Thymus (tissue), 11 donors: Measurements from ENCODE around the gene EFCAB5. TPM values are rescaled to one million over a fixed set of nuclear protein-coding genes. Genes with fewer than 3 reads are reported as not detected.
"Not testable (repeated sequence)": the region's sequence is repeated elsewhere in the genome, so short reads cannot be mapped to it uniquely, and the experiment has no call there.

Source experiments
- DNase-seq, 9 donors: peaks; one replicate each; pipeline ENCODE4 v3.0.0-alpha.2; 2013; ENCODE audit warnings: low spot score in 9 of 9, low read depth in 6 of 9, missing footprints in 1 of 9
- H3K27ac ChIP-seq, 2 donors: one replicate each; pipeline ENCODE4 v1.5.1; 2013; ENCODE audit warnings: control low read depth in 1 of 2, low read depth in 1 of 2, low read length in 1 of 2, mild to moderate bottlenecking in 1 of 2, moderate library complexity in 1 of 2
- H3K27me3 ChIP-seq, 2 donors: one replicate each; pipeline ENCODE4 v1.5.1; 2013; ENCODE audit warnings: low read length in 1 of 2; ENCODE audit not compliant: control insufficient read depth in 2 of 2, insufficient read depth in 1 of 2
- H3K36me3 ChIP-seq, 2 donors: one replicate each; pipeline ENCODE4 v1.5.1; 2013; ENCODE audit warnings: low read length in 1 of 2, mild to moderate bottlenecking in 1 of 2, moderate library complexity in 1 of 2; ENCODE audit not compliant: control insufficient read depth in 2 of 2, insufficient read depth in 2 of 2
- H3K4me1 ChIP-seq, 2 donors: one replicate each; pipeline ENCODE4 v1.5.1; 2013; ENCODE audit warnings: low read length in 2 of 2; ENCODE audit not compliant: control insufficient read depth in 2 of 2, insufficient read depth in 2 of 2
- H3K4me3 ChIP-seq, 2 donors: one replicate each; pipeline ENCODE4 v1.5.1; 2013; ENCODE audit warnings: low read length in 2 of 2, control low read depth in 1 of 2, mild to moderate bottlenecking in 1 of 2
- H3K9me3 ChIP-seq, 2 donors: one replicate each; pipeline ENCODE4 v1.5.1; 2013; ENCODE audit warnings: low read length in 1 of 2, mild to moderate bottlenecking in 1 of 2; ENCODE audit not compliant: control insufficient read depth in 2 of 2, insufficient read depth in 1 of 2
- WGBS: extraction: QIAGEN DNeasy Blood & Tissue Kit; methylation state at CpG from one replicate; pipeline ENCODE4 v1.1.7; 2013; 5-methylcytosine and 5-hydroxymethylcytosine counted together
- polyA plus RNA-seq: library from polyadenylated mRNA; stranded (reverse); fragments of 200-250 nt; gene quantifications from one replicate; pipeline ENCODE4 v1.2.3, GENCODE V29; 2013
- total RNA-seq: library from RNA; stranded (reverse); fragments of 120-200 nt; gene quantifications from one replicate; pipeline ENCODE4 v1.2.4, GENCODE V29; 2013
- donor health status: healthy.

The EFCAB5 gene
- total and polyA plus RNA-seq, 2 donors: 0.57 to 1.5 TPM

- no peak overlapping the region for H3K4me3 ChIP-seq
- no peaks in the 10 kb centered on the region for H3K9me3 ChIP-seq
- no peak for DNase-seq
- no peaks in the 10 kb centered on the region for H3K4me1 ChIP-seq
- H3K27ac ChIP-seq: no peak overlapping the region
- H3K27me3 ChIP-seq: no peaks in the 10 kb centered on the region
- 95% methylated on average over 4 of the region's 4 CpGs for WGBS
- H3K36me3 ChIP-seq: no peaks in the 10 kb centered on the region
These were observed 86.2 kb downstream of the EFCAB5 start for GRCh38 chr17:30027676-30028075.

DNA sequence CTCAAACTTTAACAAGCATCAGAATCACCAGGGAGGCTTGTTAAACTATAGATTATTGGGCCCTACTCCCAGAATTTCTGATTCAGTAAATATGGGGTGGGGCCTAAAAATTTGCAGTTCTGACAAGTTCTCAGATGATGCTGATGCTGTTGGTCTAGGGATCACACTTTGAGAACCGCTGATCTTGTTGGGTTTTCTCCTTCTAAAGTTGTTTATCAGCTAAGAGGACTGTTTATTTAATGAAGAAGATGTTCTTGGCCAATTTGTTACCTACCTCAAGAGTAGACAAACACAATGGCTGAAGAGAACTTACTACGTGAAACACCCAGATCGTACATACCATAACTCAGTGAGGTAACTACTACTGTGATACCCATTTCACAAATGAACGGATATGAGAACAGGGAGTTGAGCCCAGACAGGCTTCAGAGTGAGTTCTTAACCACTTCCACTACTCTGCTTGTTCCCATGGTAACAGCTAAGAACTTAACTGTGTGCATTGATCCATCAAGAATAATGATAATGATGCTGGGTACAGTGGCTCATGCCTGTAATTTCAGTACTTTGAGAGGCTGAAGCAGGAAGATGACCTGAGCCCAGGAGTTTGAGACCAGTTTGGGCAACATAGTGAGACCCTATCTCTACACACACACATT, 89.9 kb downstream of the EFCAB5 start:
- no peak overlapping the region for H3K27ac ChIP-seq
- WGBS: 95% methylated on average over 4 of the region's 4 CpGs
- no peaks in the 10 kb centered on the region for H3K36me3 ChIP-seq
- no peaks in the 10 kb centered on the region for H3K9me3 ChIP-seq
- no peaks in the 10 kb centered on the region for H3K27me3 ChIP-seq
- no peak overlapping the region for H3K4me3 ChIP-seq
- no peaks in the 10 kb centered on the region for H3K4me1 ChIP-seq
- DNase-seq: no peak

GRCh38 chr17:30035369-30035768, 93.9 kb downstream of the EFCAB5 start:
- DNase-seq: no peak
- no peak overlapping the region for H3K27ac ChIP-seq
- no peaks in the 10 kb centered on the region for H3K36me3 ChIP-seq
- H3K4me1 ChIP-seq: no peaks in the 10 kb centered on the region
- no peaks in the 10 kb centered on the region for H3K9me3 ChIP-seq
- WGBS: 92% methylated on average over 2 of the region's 2 CpGs
- H3K4me3 ChIP-seq: no peak overlapping the region
- H3K27me3 ChIP-seq: no peaks in the 10 kb centered on the region

DNA sequence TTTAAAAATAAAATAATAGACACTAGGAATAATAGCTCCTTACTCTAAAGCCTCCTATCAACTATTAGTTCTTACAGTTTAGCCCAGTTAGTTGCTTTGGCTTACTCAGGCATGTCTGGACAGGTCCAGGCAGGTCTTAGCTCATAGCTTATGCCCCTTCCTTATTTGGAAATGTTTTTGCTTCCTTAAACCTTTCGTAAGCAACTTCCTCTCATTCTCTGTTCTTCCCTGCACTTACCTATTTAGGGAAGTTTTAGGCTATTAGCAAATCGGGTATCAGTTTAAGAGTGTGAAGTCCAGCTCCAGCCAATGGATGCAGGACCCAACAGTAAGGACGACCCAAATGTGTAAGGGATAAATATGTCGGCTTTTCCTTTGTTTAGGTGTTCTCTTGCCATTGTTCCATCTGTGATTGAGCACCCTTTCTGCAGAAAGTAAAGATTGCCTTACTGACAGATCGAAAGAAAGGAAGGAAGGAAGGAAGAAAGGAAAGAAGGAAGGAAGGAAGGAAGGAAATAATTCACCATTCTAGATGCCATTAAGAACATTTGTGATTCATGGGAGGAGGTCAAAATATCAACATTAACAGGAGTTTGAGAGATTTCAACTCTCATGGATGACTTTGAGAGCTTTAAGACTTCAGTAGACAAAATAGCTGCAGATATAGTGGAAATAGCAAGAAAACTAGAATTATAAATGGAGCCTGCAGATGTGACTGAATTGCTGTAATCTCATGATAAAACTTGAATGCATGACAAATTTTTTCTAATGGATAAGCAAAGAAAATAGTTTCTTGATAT, 99.5 kb downstream of the EFCAB5 start:
- not testable (repeated sequence) for H3K9me3 ChIP-seq, DNase-seq, H3K27me3 ChIP-seq, H3K27ac ChIP-seq, H3K4me3 ChIP-seq, H3K4me1 ChIP-seq, H3K36me3 ChIP-seq
- WGBS: 77% methylated on average over 5 of the region's 5 CpGs

GRCh38 chr17:30041551-30041950, 100.1 kb downstream of the EFCAB5 start:
- no peak overlapping the region for H3K27ac ChIP-seq
- no peaks in the 10 kb centered on the region for H3K36me3 ChIP-seq
- no peaks in the 10 kb centered on the region for H3K4me1 ChIP-seq
- no peaks in the 10 kb centered on the region for H3K27me3 ChIP-seq
- no peaks in the 10 kb centered on the region for H3K9me3 ChIP-seq
- no peak for DNase-seq
- no peak overlapping the region for H3K4me3 ChIP-seq

DNA sequence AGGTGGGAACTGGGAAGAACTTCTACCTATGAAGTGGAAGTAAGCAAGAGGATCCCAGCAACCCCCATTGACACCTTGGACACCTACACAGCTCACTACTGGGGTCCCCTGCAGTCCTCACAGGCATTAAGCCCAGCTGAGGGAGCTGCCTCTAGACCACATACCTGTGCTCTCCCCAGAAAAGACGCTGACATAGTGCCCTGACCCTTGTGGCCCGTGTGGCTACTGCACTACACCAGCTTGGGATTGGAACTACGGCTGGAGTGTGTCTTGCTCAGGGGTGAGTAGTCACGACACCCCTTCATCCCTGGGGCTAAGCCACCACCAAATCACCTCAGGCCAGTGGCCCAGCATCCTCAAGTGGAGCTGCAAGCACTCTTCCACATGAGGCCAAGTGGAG, 120.9 kb downstream of the EFCAB5 start:
- H3K36me3 ChIP-seq: no peaks in the 10 kb centered on the region
- 78% methylated on average over 4 of the region's 4 CpGs for WGBS
- H3K9me3 ChIP-seq: peaks cover 1 to 11% of the 10 kb centered on the region in 2 donors
- H3K27me3 ChIP-seq: no peaks in the 10 kb centered on the region
- no peak overlapping the region for H3K4me3 ChIP-seq
- H3K27ac ChIP-seq: no peak overlapping the region
- no peaks in the 10 kb centered on the region for H3K4me1 ChIP-seq
- DNase-seq: no peak

- Histone ChIP-seq H3K27me3 (no peaks in the 10 kb centered on the region), H3K9me3 (peaks cover 1 to 15% of the 10 kb centered on the region in 2 donors), H3K4me3 (no peak overlapping the region), H3K27ac (no peak overlapping the region), H3K4me1 (no peaks in the 10 kb centered on the region), H3K36me3 (no peaks in the 10 kb centered on the region)
- 94% methylated on average over 1 of the region's 1 CpG for WGBS
- no peak for DNase-seq
These were observed 123.3 kb downstream of the EFCAB5 start for GRCh38 chr17:30064738-30065137.

- Histone ChIP-seq H3K4me3 (no peak overlapping the region), H3K27ac (no peak overlapping the region), H3K27me3 (no peaks in the 10 kb centered on the region), H3K4me1 (no peaks in the 10 kb centered on the region), H3K9me3 (peaks cover 1 to 7% of the 10 kb centered on the region in 2 donors), H3K36me3 (no peaks in the 10 kb centered on the region)
- 98% methylated on average over 16 of the region's 16 CpGs for WGBS
- DNase-seq: no peak
These were observed 127.0 kb downstream of the EFCAB5 start for GRCh38 chr17:30068465-30068864.

GRCh38 chr17:30074254-30074653, 132.8 kb downstream of the EFCAB5 start:
- 96% methylated on average over 2 of the region's 2 CpGs for WGBS
- no peaks in the 10 kb centered on the region for H3K36me3 ChIP-seq
- H3K27ac ChIP-seq: no peak overlapping the region
- H3K27me3 ChIP-seq: no peaks in the 10 kb centered on the region
- peaks cover 0 to 4% of the 10 kb centered on the region in 2 donors for H3K9me3 ChIP-seq
- no peaks in the 10 kb centered on the region for H3K4me1 ChIP-seq
- no peak overlapping the region for H3K4me3 ChIP-seq
- DNase-seq: no peak
